ENCODE data around the gene BMPR1A.

GRCh38 chr10:86769991-86770390, 13.6 kb downstream of the BMPR1A start:
- no peak for TF ChIP-seq FOXJ3 (CRISPR knock-in tag; IDR thresholded peaks at IDR 0.05)
- TF ChIP-seq ZSCAN29 (IDR thresholded peaks at IDR 0.05): no peak
- TF ChIP-seq PREB (CRISPR knock-in tag; IDR thresholded peaks at IDR 0.05): no peak
- TF ChIP-seq PBX2 (CRISPR knock-in tag; IDR thresholded peaks at IDR 0.05; ENCODE audit: low read depth): no peak
- TF ChIP-seq PBX2 (tag; conservative IDR thresholded peaks at IDR 0.05; ENCODE audit: low read depth): no peak
- TF ChIP-seq CBX2 (IDR thresholded peaks at IDR 0.05; ENCODE audit: insufficient read depth, low read length, poor library complexity, severe bottlenecking): no peak
- TF ChIP-seq POLR2A (conservative IDR thresholded peaks at IDR 0.05): no peak
- no peak for TF ChIP-seq GATAD2B (IDR thresholded peaks at IDR 0.05; ENCODE audit: borderline replicate concordance)
- no peak for TF ChIP-seq ZNF184 (CRISPR knock-in tag; IDR thresholded peaks at IDR 0.05)

All from K562 (cell line).